NCI-H446 treated with DMSO at 0.1 percent for 48 hours (cell line): Measurements from ENCODE around the gene CD93.

Experiments used
- DNase-seq: peaks from one replicate; lab custom pipeline; 2025; lab: John Stamatoyannopoulos, UW

The CD93 gene

GRCh38 chr20:23097636-23098580 lies 11.8 kb upstream of the CD93 start:
- no peak for DNase-seq

- DNase-seq: no peak
Measured at GRCh38 chr20:23096986-23097520, 10.9 kb upstream of the CD93 start.

- DNase-seq: no peak
Measured at GRCh38 chr20:23096097-23096496, 10.0 kb upstream of the CD93 start.

- DNase-seq: no peak
Measured at GRCh38 chr20:23095499-23095898, 9.4 kb upstream of the CD93 start.

GRCh38 chr20:23094927-23095326 lies 8.8 kb upstream of the CD93 start:
- no peak for DNase-seq

GRCh38 chr20:23094213-23094896 lies 8.2 kb upstream of the CD93 start:
- DNase-seq: no peak

GRCh38 chr20:23093613-23094012 lies 7.5 kb upstream of the CD93 start:
- DNase-seq: no peak

- no peak for DNase-seq
Measured at GRCh38 chr20:23092861-23093495, 6.9 kb upstream of the CD93 start.

- DNase-seq: no peak
Measured at GRCh38 chr20:23092384-23092756, 6.2 kb upstream of the CD93 start.

- no peak for DNase-seq
Measured at GRCh38 chr20:23091721-23092383, 5.7 kb upstream of the CD93 start.

- DNase-seq: no peak
Measured at GRCh38 chr20:23090878-23091277, 4.8 kb upstream of the CD93 start.

- DNase-seq: no peak
Measured at GRCh38 chr20:23090147-23090546, 4.0 kb upstream of the CD93 start.

- no peak for DNase-seq
Measured at GRCh38 chr20:23088866-23089265, 2.7 kb upstream of the CD93 start.

GRCh38 chr20:23087587-23088251 lies 1.6 kb upstream of the CD93 start:
- DNase-seq: no peak

GRCh38 chr20:23086931-23087411 lies 847 bp upstream of the CD93 start:
- DNase-seq: no peak

- no peak for DNase-seq
Measured at GRCh38 chr20:23085436-23086055, 578 bp downstream of the CD93 start.

- DNase-seq: no peak
Measured at GRCh38 chr20:23084845-23085365, 1.2 kb downstream of the CD93 start.

- DNase-seq: no peak
Measured at GRCh38 chr20:23084282-23084844, 1.8 kb downstream of the CD93 start.

GRCh38 chr20:23083553-23084220 lies 2.4 kb downstream of the CD93 start:
- no peak for DNase-seq
